ENCODE measurements around the gene ABTB2.

ABTB2 gene

DNA sequence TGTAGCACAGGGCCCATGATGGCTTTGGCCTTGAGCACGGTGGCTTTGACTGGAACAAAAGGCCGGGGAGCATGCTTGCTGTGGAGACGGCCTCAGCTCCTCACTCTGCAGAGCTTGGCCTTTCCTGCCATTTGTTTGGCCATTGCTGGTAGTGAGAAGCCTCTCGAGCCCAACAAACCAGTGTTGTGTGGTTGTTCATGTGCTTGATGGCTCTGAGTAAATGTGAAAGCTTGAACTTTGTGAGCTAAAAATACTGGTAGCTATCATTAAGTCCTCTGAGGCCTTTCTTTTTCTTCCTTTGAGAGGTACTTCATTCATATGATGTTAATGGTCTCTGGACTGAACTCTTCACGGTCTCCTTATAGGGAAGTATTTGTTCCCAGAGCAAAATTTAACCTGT, 212.7 kb downstream of the ABTB2 start:
- H2BK15ac ChIP-seq (ENCODE audit: low read length), result no peak overlapping the region
- peaks cover 0 to 40% of the 10 kb centered on the region in 2 donors for H3K4me1 ChIP-seq (ENCODE audit: control insufficient read depth in 2 of 2, insufficient read depth in 1 of 2, low read depth in 1 of 2, low read length in 2 of 2)
- no peak for DNase-seq (ENCODE audit: low spot score)
- no peak overlapping the region for H2BK120ac ChIP-seq (ENCODE audit: low read depth, low read length)
- H3K79me1 ChIP-seq (ENCODE audit: low read depth, low read length), result no peaks in the 10 kb centered on the region
- no peak overlapping the region for H3K27ac ChIP-seq (replicated peaks; ENCODE audit: low read length)
- no peak overlapping the region for H3K14ac ChIP-seq (ENCODE audit: low read length)
- no peak overlapping the region for H2AFZ ChIP-seq (ENCODE audit: low read length)
- H2AK5ac ChIP-seq (ENCODE audit: low read depth, low read length), result no peak overlapping the region
- no peak overlapping the region for H3K9ac ChIP-seq (ENCODE audit: low read depth, low read length, poor library complexity)
- no peak overlapping the region for H2BK5ac ChIP-seq (ENCODE audit: low read length)
- no peak overlapping the region for H3K4ac ChIP-seq (ENCODE audit: low read length)
- no CpG with 5 or more reads among the region's 5 CpGs for WGBS, 2 donors (ENCODE audit: extremely low coverage in 2 of 2, insufficient read length in 2 of 2, insufficient replicate concordance in 1 of 2)
- H3K23ac ChIP-seq (ENCODE audit: low read depth, low read length, poor library complexity), result no peak overlapping the region
- H3K36me3 ChIP-seq (replicated peaks in 1 of 2; ENCODE audit: control insufficient read depth in 2 of 2, insufficient read depth in 2 of 2, low read length in 2 of 2), result peaks cover 26 to 88% of the 10 kb centered on the region in 2 donors
- H2BK12ac ChIP-seq (ENCODE audit: low read length), result no peak overlapping the region
- H3K4me3 ChIP-seq (ENCODE audit: low read length in 2 of 2), result no peak overlapping the region
- H4K91ac ChIP-seq (ENCODE audit: low read depth, low read length, poor library complexity), result no peak overlapping the region
- no peak overlapping the region for H3K18ac ChIP-seq (ENCODE audit: low read length)
- no peaks in the 10 kb centered on the region for H3K9me3 ChIP-seq (replicated peaks in 1 of 2; ENCODE audit: control insufficient read depth in 2 of 2, insufficient read depth in 1 of 2, low read depth in 1 of 2, low read length in 2 of 2)
- no peak overlapping the region for H4K8ac ChIP-seq (ENCODE audit: low read depth, low read length)
- no peaks in the 10 kb centered on the region for H3K27me3 ChIP-seq (ENCODE audit: control insufficient read depth in 3 of 3, insufficient read depth in 3 of 3, low read depth in 1 of 3, low read length in 3 of 3)
- no peak overlapping the region for H3K4me2 ChIP-seq (ENCODE audit: insufficient read depth, low read length, poor library complexity, severe bottlenecking)

DNA sequence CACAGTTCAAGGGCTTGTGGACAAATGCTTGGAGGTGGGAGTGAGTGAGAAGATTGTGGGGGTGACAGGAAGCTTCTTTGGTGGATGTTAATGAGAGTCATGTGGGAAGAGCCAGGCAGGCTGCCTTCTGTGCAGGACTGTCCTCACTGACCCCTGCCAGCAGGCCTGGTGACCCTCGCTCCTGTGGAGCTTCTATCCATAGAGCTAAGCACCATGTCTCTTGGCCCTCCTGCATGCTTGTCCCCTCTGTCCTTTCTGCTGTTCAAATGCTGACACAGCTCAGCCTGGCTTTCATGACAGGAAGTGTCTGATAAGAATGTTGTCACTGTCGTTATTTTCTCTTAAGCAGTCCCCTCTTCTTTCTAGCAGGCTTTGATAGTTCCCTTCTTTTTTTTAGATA, 214.8 kb downstream of the ABTB2 start:
- Histone ChIP-seq H2AFZ (ENCODE audit: low read length) (no peak overlapping the region), H3K18ac (ENCODE audit: low read length) (no peak overlapping the region), H3K36me3 (replicated peaks in 1 of 2; ENCODE audit: control insufficient read depth in 2 of 2, insufficient read depth in 2 of 2, low read length in 2 of 2) (peaks cover 30 to 97% of the 10 kb centered on the region in 2 donors), H3K23ac (ENCODE audit: low read depth, low read length, poor library complexity) (no peak overlapping the region), H3K9ac (ENCODE audit: low read depth, low read length, poor library complexity) (no peak overlapping the region), H3K27ac (replicated peaks; ENCODE audit: low read length) (no peak overlapping the region), H4K91ac (ENCODE audit: low read depth, low read length, poor library complexity) (no peak overlapping the region), H2BK15ac (ENCODE audit: low read length) (no peak overlapping the region), H3K27me3 (ENCODE audit: control insufficient read depth in 3 of 3, insufficient read depth in 3 of 3, low read depth in 1 of 3, low read length in 3 of 3) (no peaks in the 10 kb centered on the region), H3K14ac (ENCODE audit: low read length) (no peak overlapping the region), H3K4ac (ENCODE audit: low read length) (no peak overlapping the region), H3K4me3 (ENCODE audit: low read length in 2 of 2) (no peak overlapping the region), H2BK12ac (ENCODE audit: low read length) (no peak overlapping the region), H4K8ac (ENCODE audit: low read depth, low read length) (no peak overlapping the region), H3K79me1 (ENCODE audit: low read depth, low read length) (no peaks in the 10 kb centered on the region), H3K9me3 (replicated peaks in 1 of 2; ENCODE audit: control insufficient read depth in 2 of 2, insufficient read depth in 1 of 2, low read depth in 1 of 2, low read length in 2 of 2) (no peaks in the 10 kb centered on the region), H3K4me1 (ENCODE audit: control insufficient read depth in 2 of 2, insufficient read depth in 1 of 2, low read depth in 1 of 2, low read length in 2 of 2) (peaks cover 0 to 23% of the 10 kb centered on the region in 2 donors), H2BK120ac (ENCODE audit: low read depth, low read length) (no peak overlapping the region), H2AK5ac (ENCODE audit: low read depth, low read length) (no peak overlapping the region), H3K4me2 (ENCODE audit: insufficient read depth, low read length, poor library complexity, severe bottlenecking) (no peak overlapping the region), H2BK5ac (ENCODE audit: low read length) (no peak overlapping the region)
- WGBS, 2 donors (ENCODE audit: extremely low coverage in 2 of 2, insufficient read length in 2 of 2, insufficient replicate concordance in 1 of 2), result no CpG with 5 or more reads among the region's 2 CpGs
- no peak for DNase-seq (ENCODE audit: low spot score)

DNA sequence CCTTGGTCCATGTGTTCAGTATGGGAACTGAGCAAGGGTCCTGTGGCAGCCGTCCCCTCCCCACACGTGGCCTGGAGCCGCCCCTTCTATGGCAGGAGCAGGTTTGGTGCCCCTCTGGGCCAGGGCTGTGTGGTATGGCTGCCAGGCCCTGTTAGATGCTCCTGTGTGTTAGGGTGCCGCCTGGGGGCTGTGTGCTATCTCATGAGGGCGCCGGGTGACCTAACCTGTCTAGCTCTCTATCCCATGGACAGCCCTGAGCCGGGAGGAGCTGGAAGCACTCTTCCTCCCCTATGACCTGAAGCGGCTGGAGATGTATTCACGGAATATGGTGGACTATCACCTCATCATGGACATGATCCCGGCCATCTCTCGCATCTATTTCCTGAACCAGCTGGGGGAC, 217.7 kb downstream of the ABTB2 start:
- no CpG with 5 or more reads among the region's 11 CpGs for WGBS, 2 donors (ENCODE audit: extremely low coverage in 2 of 2, insufficient read length in 2 of 2, insufficient replicate concordance in 1 of 2)
- Histone ChIP-seq H2BK120ac (ENCODE audit: low read depth, low read length) (no peak overlapping the region), H3K23ac (ENCODE audit: low read depth, low read length, poor library complexity) (peak overlapping the region; percentile 27), H3K79me1 (ENCODE audit: low read depth, low read length) (no peaks in the 10 kb centered on the region), H4K91ac (ENCODE audit: low read depth, low read length, poor library complexity) (no peak overlapping the region), H3K36me3 (replicated peaks in 1 of 2; ENCODE audit: control insufficient read depth in 2 of 2, insufficient read depth in 2 of 2, low read length in 2 of 2) (peaks cover 44 to 97% of the 10 kb centered on the region in 2 donors), H3K27me3 (ENCODE audit: control insufficient read depth in 3 of 3, insufficient read depth in 3 of 3, low read depth in 1 of 3, low read length in 3 of 3) (no peaks in the 10 kb centered on the region), H2BK12ac (ENCODE audit: low read length) (no peak overlapping the region), H4K8ac (ENCODE audit: low read depth, low read length) (no peak overlapping the region), H2BK15ac (ENCODE audit: low read length) (no peak overlapping the region), H3K4me2 (ENCODE audit: insufficient read depth, low read length, poor library complexity, severe bottlenecking) (no peak overlapping the region), H3K9ac (ENCODE audit: low read depth, low read length, poor library complexity) (no peak overlapping the region), H3K4me3 (ENCODE audit: low read length in 2 of 2) (no peak overlapping the region), H3K9me3 (replicated peaks in 1 of 2; ENCODE audit: control insufficient read depth in 2 of 2, insufficient read depth in 1 of 2, low read depth in 1 of 2, low read length in 2 of 2) (no peaks in the 10 kb centered on the region), H3K27ac (replicated peaks; ENCODE audit: low read length) (no peak overlapping the region), H3K4me1 (ENCODE audit: control insufficient read depth in 2 of 2, insufficient read depth in 1 of 2, low read depth in 1 of 2, low read length in 2 of 2) (peaks cover 0 to 18% of the 10 kb centered on the region in 2 donors), H2AFZ (ENCODE audit: low read length) (no peak overlapping the region), H3K18ac (ENCODE audit: low read length) (no peak overlapping the region), H3K4ac (ENCODE audit: low read length) (no peak overlapping the region), H2AK5ac (ENCODE audit: low read depth, low read length) (no peak overlapping the region), H2BK5ac (ENCODE audit: low read length) (no peak overlapping the region), H3K14ac (ENCODE audit: low read length) (no peak overlapping the region)
- DNase-seq (ENCODE audit: low spot score), result no peak

DNA sequence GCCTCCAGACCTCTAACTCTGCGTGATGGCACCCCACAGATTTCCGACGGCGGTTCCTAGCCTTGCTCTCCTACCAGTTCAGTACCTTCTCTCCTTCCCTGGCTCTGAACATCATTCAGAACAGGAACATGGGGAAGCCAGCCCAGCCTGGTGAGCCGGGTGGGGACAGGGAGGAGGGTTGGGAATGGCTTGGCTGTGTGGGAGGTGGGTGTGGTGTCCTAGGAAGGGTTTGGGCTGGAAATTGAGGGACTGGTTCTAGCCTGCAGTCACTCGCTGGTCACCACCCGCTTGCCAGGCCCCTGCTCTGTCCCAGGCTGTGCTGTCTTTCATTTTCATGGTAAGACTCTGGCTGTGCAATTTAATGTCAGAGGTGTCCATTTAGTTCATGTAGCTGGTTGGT, 218.5 kb downstream of the ABTB2 start:
- no peak overlapping the region for H2AK5ac ChIP-seq (ENCODE audit: low read depth, low read length)
- no peaks in the 10 kb centered on the region for H3K79me1 ChIP-seq (ENCODE audit: low read depth, low read length)
- H3K4me2 ChIP-seq (ENCODE audit: insufficient read depth, low read length, poor library complexity, severe bottlenecking), result no peak overlapping the region
- no peak overlapping the region for H2BK12ac ChIP-seq (ENCODE audit: low read length)
- H2BK5ac ChIP-seq (ENCODE audit: low read length), result no peak overlapping the region
- no peak overlapping the region for H3K23ac ChIP-seq (ENCODE audit: low read depth, low read length, poor library complexity)
- no peak overlapping the region for H3K4ac ChIP-seq (ENCODE audit: low read length)
- H3K9me3 ChIP-seq (replicated peaks in 1 of 2; ENCODE audit: control insufficient read depth in 2 of 2, insufficient read depth in 1 of 2, low read depth in 1 of 2, low read length in 2 of 2), result no peaks in the 10 kb centered on the region
- H2AFZ ChIP-seq (ENCODE audit: low read length), result no peak overlapping the region
- WGBS, 2 donors (ENCODE audit: extremely low coverage in 2 of 2, insufficient read length in 2 of 2, insufficient replicate concordance in 1 of 2), result no CpG with 5 or more reads among the region's 7 CpGs
- H3K4me1 ChIP-seq (ENCODE audit: control insufficient read depth in 2 of 2, insufficient read depth in 1 of 2, low read depth in 1 of 2, low read length in 2 of 2), result peaks cover 0 to 18% of the 10 kb centered on the region in 2 donors
- H4K8ac ChIP-seq (ENCODE audit: low read depth, low read length), result no peak overlapping the region
- H3K36me3 ChIP-seq (replicated peaks in 1 of 2; ENCODE audit: control insufficient read depth in 2 of 2, insufficient read depth in 2 of 2, low read length in 2 of 2), result peaks cover 44 to 97% of the 10 kb centered on the region in 2 donors
- no peak overlapping the region for H2BK120ac ChIP-seq (ENCODE audit: low read depth, low read length)
- no peaks in the 10 kb centered on the region for H3K27me3 ChIP-seq (ENCODE audit: control insufficient read depth in 3 of 3, insufficient read depth in 3 of 3, low read depth in 1 of 3, low read length in 3 of 3)
- no peak overlapping the region for H3K14ac ChIP-seq (ENCODE audit: low read length)
- no peak overlapping the region for H4K91ac ChIP-seq (ENCODE audit: low read depth, low read length, poor library complexity)
- H2BK15ac ChIP-seq (ENCODE audit: low read length), result no peak overlapping the region
- no peak overlapping the region for H3K27ac ChIP-seq (replicated peaks; ENCODE audit: low read length)
- H3K4me3 ChIP-seq (ENCODE audit: low read length in 2 of 2), result no peak overlapping the region
- H3K18ac ChIP-seq (ENCODE audit: low read length), result no peak overlapping the region
- no peak for DNase-seq (ENCODE audit: low spot score)
- H3K9ac ChIP-seq (ENCODE audit: low read depth, low read length, poor library complexity), result no peak overlapping the region
